MM.1S (cell line): ENCODE results near the gene GID8.

Source experiments
- DNase-seq: peaks from one replicate; pipeline ENCODE4 v3.0.0-alpha.2; 2015
- H2AFZ ChIP-seq: fragments of 300-600 bp; sonication (generic); 2 replicates; pipeline ENCODE4 v1.6.0; 2016; ENCODE audit warnings: antibody characterized with exemption, low read length
- H3F3A ChIP-seq: fragments of 300-600 bp; sonication (generic); 2 replicates; pipeline ENCODE4 v1.6.1; 2016; ENCODE audit warnings: mild to moderate bottlenecking, antibody characterized with exemption, low read length, moderate library complexity, mixed read lengths; ENCODE audit not compliant: insufficient read depth
- H3K27ac ChIP-seq: fragments of 300-600 bp; sonication (generic); 2 replicates; pipeline ENCODE4 v1.5.1; 2016; ENCODE audit warnings: mild to moderate bottlenecking, low read length
- H3K27me3 ChIP-seq: fragments of 300-600 bp; sonication (generic); replicated peaks from 2 replicates; pipeline ENCODE4 v1.6.0; 2016; ENCODE audit warnings: low read length; ENCODE audit not compliant: insufficient read depth
- H3K36me3 ChIP-seq: fragments of 300-600 bp; sonication (generic); replicated peaks from 2 replicates; pipeline ENCODE4 v1.6.1; 2016; ENCODE audit warnings: mild to moderate bottlenecking, low read length, mixed read lengths; ENCODE audit not compliant: insufficient read depth
- H3K4me1 ChIP-seq: fragments of 300-600 bp; sonication (generic); 2 replicates; pipeline ENCODE4 v1.6.1; 2016; ENCODE audit warnings: low read length, mixed read lengths
- H3K4me2 ChIP-seq: fragments of 300-600 bp; sonication (generic); 2 replicates; pipeline ENCODE4 v1.6.0; 2016; ENCODE audit warnings: low read depth, low read length
- H3K4me3 ChIP-seq: fragments of 300-600 bp; sonication (generic); 2 replicates; pipeline ENCODE4 v1.5.1; 2016; ENCODE audit warnings: low read length, mixed read lengths
- H3K79me2 ChIP-seq: fragments of 300-600 bp; sonication (generic); 2 replicates; pipeline ENCODE4 v1.6.1; 2016; ENCODE audit warnings: mixed run types, low read length, mixed read lengths
- H3K9ac ChIP-seq: fragments of 300-600 bp; sonication (generic); 2 replicates; pipeline ENCODE4 v1.6.1; 2016; ENCODE audit warnings: low read length, mixed read lengths
- H3K9me2 ChIP-seq: fragments of 300-600 bp; sonication (generic); replicated peaks from 2 replicates; pipeline ENCODE4 v1.6.1; 2016; ENCODE audit warnings: mild to moderate bottlenecking, low read length, mixed read lengths; ENCODE audit not compliant: insufficient read depth
- H3K9me3 ChIP-seq: fragments of 300-600 bp; sonication (generic); replicated peaks from 2 replicates; pipeline ENCODE4 v1.6.1; 2016; ENCODE audit warnings: mild to moderate bottlenecking, low read length, mixed read lengths; ENCODE audit not compliant: insufficient read depth
- H4K20me1 ChIP-seq: fragments of 300-600 bp; sonication (generic); 2 replicates; pipeline ENCODE4 v1.6.1; 2016; ENCODE audit warnings: mild to moderate bottlenecking, low read length, moderate library complexity, mixed read lengths; ENCODE audit not compliant: insufficient read depth
- EZH2 ChIP-seq: fragments of 300-600 bp; sonication (generic); optimal IDR thresholded peaks from 2 replicates; pipeline ENCODE3; 2017; ENCODE audit warnings: low read depth, mild to moderate bottlenecking, antibody characterized with exemption, low read length, mixed read lengths
- EZH2phosphoT487 ChIP-seq: fragments of 300-600 bp; sonication (generic); IDR thresholded peaks from 2 replicates; pipeline ENCODE4 v1.6.1; 2018; ENCODE audit warnings: antibody characterized with exemption, low read length
- TF ChIP-seq, protein P1 (sequence below): fragments of 300-600 bp; sonication (generic); IDR thresholded peaks from 2 replicates; pipeline ENCODE4 v1.5.1; 2016; ENCODE audit warnings: antibody characterized with exemption, low read length, mixed read lengths

Gene GID8

GRCh38 chr20:62945771-62946339 lies 7.9 kb downstream of the GID8 start:
- no peaks in the 10 kb centered on the region; the same call in 1 of the 2 replicates for H3K36me3 ChIP-seq
- DNase-seq = no peak
- no peak overlapping the region for H2AFZ ChIP-seq
- no peaks in the 10 kb centered on the region for H3K27me3 ChIP-seq
- no peak overlapping the region for H3K27ac ChIP-seq
- H3K4me3 ChIP-seq = no peak overlapping the region
- TF ChIP-seq, protein P1, sequence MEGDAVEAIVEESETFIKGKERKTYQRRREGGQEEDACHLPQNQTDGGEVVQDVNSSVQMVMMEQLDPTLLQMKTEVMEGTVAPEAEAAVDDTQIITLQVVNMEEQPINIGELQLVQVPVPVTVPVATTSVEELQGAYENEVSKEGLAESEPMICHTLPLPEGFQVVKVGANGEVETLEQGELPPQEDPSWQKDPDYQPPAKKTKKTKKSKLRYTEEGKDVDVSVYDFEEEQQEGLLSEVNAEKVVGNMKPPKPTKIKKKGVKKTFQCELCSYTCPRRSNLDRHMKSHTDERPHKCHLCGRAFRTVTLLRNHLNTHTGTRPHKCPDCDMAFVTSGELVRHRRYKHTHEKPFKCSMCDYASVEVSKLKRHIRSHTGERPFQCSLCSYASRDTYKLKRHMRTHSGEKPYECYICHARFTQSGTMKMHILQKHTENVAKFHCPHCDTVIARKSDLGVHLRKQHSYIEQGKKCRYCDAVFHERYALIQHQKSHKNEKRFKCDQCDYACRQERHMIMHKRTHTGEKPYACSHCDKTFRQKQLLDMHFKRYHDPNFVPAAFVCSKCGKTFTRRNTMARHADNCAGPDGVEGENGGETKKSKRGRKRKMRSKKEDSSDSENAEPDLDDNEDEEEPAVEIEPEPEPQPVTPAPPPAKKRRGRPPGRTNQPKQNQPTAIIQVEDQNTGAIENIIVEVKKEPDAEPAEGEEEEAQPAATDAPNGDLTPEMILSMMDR = no peak
- TF ChIP-seq EZH2phosphoT487 = no peak
- no peak for TF ChIP-seq EZH2
- H3K4me2 ChIP-seq = no peak overlapping the region
- H3K79me2 ChIP-seq = peaks cover 32% of the 10 kb centered on the region
- H3K9ac ChIP-seq = no peak overlapping the region
- H3F3A ChIP-seq = no peaks in the 10 kb centered on the region
- H3K4me1 ChIP-seq = no peaks in the 10 kb centered on the region
- H4K20me1 ChIP-seq = no peaks in the 10 kb centered on the region
- H3K9me2 ChIP-seq = no peaks in the 10 kb centered on the region
- H3K9me3 ChIP-seq = no peaks in the 10 kb centered on the region

DNA sequence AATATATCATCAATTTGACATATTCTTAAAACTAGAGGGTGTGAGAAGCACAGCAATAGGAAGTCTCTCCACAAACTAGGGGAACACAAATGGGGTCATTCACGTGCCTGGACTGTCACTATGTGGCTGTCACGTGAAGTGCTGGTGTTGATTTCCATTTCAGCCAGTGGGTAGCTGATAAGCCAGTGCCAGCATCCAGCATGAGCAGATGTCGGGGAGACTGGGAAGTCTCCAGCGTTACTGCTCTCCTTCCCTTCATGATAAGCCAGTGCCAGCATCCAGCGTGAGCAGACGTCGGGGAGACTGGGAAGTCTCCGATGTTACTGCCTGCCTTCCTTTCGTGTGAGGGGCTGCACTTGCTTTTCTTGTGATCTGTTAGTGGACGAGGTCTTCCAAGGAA lies 9.0 kb downstream of the GID8 start:
- no peaks in the 10 kb centered on the region; the same call in 1 of the 2 replicates for H3K36me3 ChIP-seq
- no peaks in the 10 kb centered on the region for H3K9me3 ChIP-seq
- H3K4me2 ChIP-seq = no peak overlapping the region
- H3K27me3 ChIP-seq = no peaks in the 10 kb centered on the region
- peaks cover 21% of the 10 kb centered on the region; the same call in 1 of the 2 replicates for H3K79me2 ChIP-seq
- TF ChIP-seq, protein P1 = no peak
- TF ChIP-seq EZH2 = no peak
- no peak for TF ChIP-seq EZH2phosphoT487
- no peak overlapping the region for H3K27ac ChIP-seq
- no peaks in the 10 kb centered on the region for H3K4me1 ChIP-seq
- DNase-seq = no peak
- no peak overlapping the region for H3K9ac ChIP-seq
- H3K4me3 ChIP-seq = no peak overlapping the region
- H3F3A ChIP-seq = no peaks in the 10 kb centered on the region
- H2AFZ ChIP-seq = no peak overlapping the region
- no peaks in the 10 kb centered on the region for H3K9me2 ChIP-seq
- H4K20me1 ChIP-seq = no peaks in the 10 kb centered on the region

- no peak overlapping the region for H3K4me3 ChIP-seq
- no peaks in the 10 kb centered on the region for H3F3A ChIP-seq
- TF ChIP-seq, protein P1 = no peak
- TF ChIP-seq EZH2phosphoT487 (no peak), EZH2 (no peak)
- no peak overlapping the region for H2AFZ ChIP-seq
- no peaks in the 10 kb centered on the region for H3K9me2 ChIP-seq
- DNase-seq = no peak
- no peak overlapping the region for H3K9ac ChIP-seq
- H3K36me3 ChIP-seq = no peaks in the 10 kb centered on the region; the same call in 1 of the 2 replicates
- peaks cover 14% of the 10 kb centered on the region; the same call in 1 of the 2 replicates for H3K79me2 ChIP-seq
- no peaks in the 10 kb centered on the region for H3K9me3 ChIP-seq
- H3K4me1 ChIP-seq = no peaks in the 10 kb centered on the region
- H3K4me2 ChIP-seq = no peak overlapping the region
- H3K27ac ChIP-seq = no peak overlapping the region
- no peaks in the 10 kb centered on the region for H4K20me1 ChIP-seq
- H3K27me3 ChIP-seq = no peaks in the 10 kb centered on the region
Measured at GRCh38 chr20:62947532-62948300, 9.8 kb downstream of the GID8 start.
